HepG2 (cell line): Measurements from ENCODE around the gene APCDD1L. TPM values are rescaled to one million over a fixed set of nuclear protein-coding genes. Genes with fewer than 3 reads are reported as not detected.

Experiments used
- ATAC-seq: fragments of 200-7000 bp; cut with Tn5 transposase; 3 replicates; pipeline ENCODE4 v1.9.1; 2020; ENCODE audit warnings: mild to moderate bottlenecking, moderate library complexity
- BruUV-seq: library from RNA; stranded (reverse); fragments of 400-500 nt; replicated peaks from 2 replicates; lab custom pipeline; 2021; lab: Mats Ljungman, UMichigan
- CTCF ChIA-PET: fragments of 300-600 bp; formaldehyde crosslinking; extraction: SDS; loops from one replicate; lab custom pipeline; 2021; ENCODE audit warnings: low total read pairs, inconsistent platforms, low intra/inter-chr PET ratio; lab: Yijun Ruan, JAX
- POLR2A ChIA-PET: fragments of 350-600 bp; sonication (Branson Sonifier 250); formaldehyde crosslinking; loops from one replicate; lab custom pipeline; 2020; ENCODE audit warnings: antibody characterized with exemption, inconsistent platforms; lab: Yijun Ruan, JAX
- DNase-seq: peaks from one replicate; pipeline ENCODE4 v3.0.0-alpha.2; 2015; ENCODE audit warnings: low spot score
- FAIRE-seq: peaks from 3 replicates; lab custom pipeline; 2011; peaks lifted over from hg19 to GRCh38; lab: Jason Lieb, UNC
- H2AFZ ChIP-seq: one replicate; pipeline ENCODE4 v1.6.1; 2011; ENCODE audit warnings: low read length, inconsistent platforms
- H3K27ac ChIP-seq: fragments of 300-600 bp; 3 replicates; pipeline ENCODE4 v1.8.0; 2011; ENCODE audit warnings: mixed run types, mild to moderate bottlenecking, mixed read lengths, low read length, inconsistent platforms; ENCODE audit not compliant: insufficient read depth; ENCODE audit errors: extremely low read length
- H3K27me3 ChIP-seq, 2 experiments: fragments of 200-600 bp in 1 of 2; 2 replicates in 1 of 2; 3 replicates in 1 of 2; pipeline versions ENCODE4 v1.6.0 to v1.8.0; 2011; ENCODE audit warnings: low read length in 2 of 2, mild to moderate bottlenecking in 2 of 2, moderate library complexity in 2 of 2, inconsistent platforms in 1 of 2; ENCODE audit not compliant: insufficient read depth in 2 of 2, control insufficient read depth in 1 of 2
- H3K36me3 ChIP-seq, 2 experiments: fragments of 200-600 bp in 1 of 2; replicated peaks in 1 of 2; 2 replicates in 1 of 2; 3 replicates in 1 of 2; pipeline versions ENCODE4 v1.5.1 to v1.8.0; 2011; ENCODE audit warnings: low read length in 2 of 2, inconsistent platforms in 1 of 2; ENCODE audit not compliant: insufficient read depth in 2 of 2, control insufficient read depth in 1 of 2
- H3K4me1 ChIP-seq: 2 replicates; pipeline ENCODE4 v1.5.1; 2012; ENCODE audit warnings: low read length, inconsistent platforms; ENCODE audit not compliant: insufficient read depth
- H3K4me2 ChIP-seq: 2 replicates; pipeline ENCODE4 v1.6.0; 2011; ENCODE audit warnings: low read depth, low read length, inconsistent platforms
- H3K4me3 ChIP-seq, 3 experiments: fragments of 200-600 bp in 1 of 3; sonication (generic), shearing (Covaris generic) in 1 of 3; replicated peaks in 1 of 3; 2 replicates each; pipeline ENCODE4 v1.5.1; 2011 to 2016; ENCODE audit warnings: low read length in 3 of 3, inconsistent platforms in 2 of 3, low read depth in 2 of 3, mild to moderate bottlenecking in 2 of 3, control low read depth in 1 of 3, mixed read lengths in 1 of 3; ENCODE audit not compliant: insufficient read depth in 1 of 3
- H3K79me2 ChIP-seq: one replicate; pipeline ENCODE4 v1.6.1; 2011; ENCODE audit warnings: low read length, inconsistent platforms; ENCODE audit not compliant: insufficient read depth
- H3K9ac ChIP-seq: 2 replicates; pipeline ENCODE4 v1.6.0; 2011; ENCODE audit warnings: mild to moderate bottlenecking, low read depth, low read length, inconsistent platforms; ENCODE audit not compliant: insufficient read depth
- H3K9me3 ChIP-seq: 2 replicates; pipeline ENCODE4 v1.5.1; 2012; ENCODE audit warnings: mild to moderate bottlenecking, low read length
- H4K20me1 ChIP-seq: 2 replicates; pipeline ENCODE4 v1.6.0; 2011; ENCODE audit warnings: inconsistent platforms, mild to moderate bottlenecking, low read length, moderate library complexity; ENCODE audit not compliant: insufficient read depth
- ARNT2 ChIP-seq: sonication (generic); formaldehyde crosslinking; IDR thresholded peaks from 2 replicates; pipeline ENCODE4 v1.8.0; 2022; ENCODE audit warnings: mild to moderate bottlenecking, low read depth, missing genetic modification reagents, moderate library complexity
- CSRNP2 ChIP-seq: sonication (generic); formaldehyde crosslinking; conservative IDR thresholded peaks from 2 replicates; pipeline ENCODE4 v1.8.0; 2022; ENCODE audit warnings: low read depth, missing genetic modification reagents
- FUBP1 ChIP-seq: sonication (generic); formaldehyde crosslinking; IDR thresholded peaks from 2 replicates; pipeline ENCODE4 v1.5.1; 2020; ENCODE audit warnings: missing genetic modification reagents, mild to moderate bottlenecking, borderline replicate concordance
- MBNL3 ChIP-seq: fragments of 250-450 bp; sonication (Bioruptor Pico); conservative IDR thresholded peaks from 2 replicates; pipeline ENCODE4 v1.8.0; 2022; ENCODE audit warnings: mild to moderate bottlenecking, inconsistent platforms
- SSRP1 ChIP-seq: IDR thresholded peaks from 2 replicates; pipeline ENCODE4 v1.6.1; 2016; ENCODE audit warnings: control low read depth
- U2AF1 ChIP-seq: fragments of 200-400 bp; formaldehyde crosslinking; optimal IDR thresholded peaks from 2 replicates; pipeline ENCODE3; 2017; ENCODE audit warnings: mild to moderate bottlenecking, low read depth, low read length
- ZFP36L1 ChIP-seq: sonication (generic); formaldehyde crosslinking; IDR thresholded peaks from 2 replicates; pipeline ENCODE4 v1.8.0; 2022; ENCODE audit warnings: mild to moderate bottlenecking, missing genetic modification reagents, moderate library complexity
- ZNF138 ChIP-seq: sonication (generic); formaldehyde crosslinking; IDR thresholded peaks from 2 replicates; pipeline ENCODE4 v1.5.0; 2020; ENCODE audit warnings: mild to moderate bottlenecking, low read depth, missing genetic modification reagents
- ZNF672 ChIP-seq: sonication (generic); formaldehyde crosslinking; IDR thresholded peaks from 2 replicates; pipeline ENCODE4 v1.8.1; 2022; ENCODE audit warnings: missing genetic modification reagents
- WGBS: methylation state at CpG from one replicate; pipeline ENCODE4 v1.1.6; 2017; ENCODE audit warnings: low lambda C conversion rate; 5-methylcytosine and 5-hydroxymethylcytosine counted together
- in situ Hi-C: cut with HindIII; loops from 2 replicates; pipeline ENCODE4 v1.10.0; 2017; ENCODE audit warnings: low pct_unique_long_range_greater_than_20kb; ENCODE audit not compliant: extremely low pct_ligation_motif_present
- intact Hi-C: fragments of 100-400 bp; cut with micrococcal nuclease; formaldehyde crosslinking; loops from one replicate; pipeline ENCODE4 v1.10.0; 2022; ENCODE audit not compliant: unreplicated experiment
- polyA plus RNA-seq, 8 experiments: library from polyadenylated mRNA; depleted of rRNA in 3 of 8; stranded (reverse) in 7 of 8; unstranded in 1 of 8; fragments of >200 nt; fragmentation: Illumina TruSeq in 4 of 8; extraction: Trizol in 4 of 8; gene quantifications; 2 replicates each; pipeline versions ENCODE4 v1.2.1 to v1.2.3, GENCODE V29; 2011 to 2016; ENCODE audit warnings: low read depth in 4 of 8, missing spikeins in 1 of 8, mixed read lengths in 1 of 8; ENCODE audit not compliant: insufficient read depth in 1 of 8
- total RNA-seq, 5 experiments: library from RNA; depleted of rRNA; stranded (reverse); fragments of >200 nt; fragmentation: Illumina TruSeq; extraction: Trizol; gene quantifications; 2 replicates each; pipeline ENCODE4 v1.2.3, GENCODE V29; 2016; ENCODE audit warnings: low read depth in 1 of 5
- TF ChIP-seq, protein P1 (sequence below): sonication (generic); formaldehyde crosslinking; IDR thresholded peaks from 2 replicates; pipeline ENCODE4 v1.8.0; 2022; ENCODE audit warnings: missing genetic modification reagents, low read depth, mild to moderate bottlenecking, borderline replicate concordance

The APCDD1L gene
- total and polyA plus RNA-seq, 2 of the 13 experiments (the other 11 are each of a cell fraction or from before 2014, with no cell fraction given), result not detected

GRCh38 chr20:58518896-58519593, 3.8 kb upstream of the APCDD1L start (continued):
- TF ChIP-seq ZNF672 (CRISPR knock-in tag), result no peak
- TF ChIP-seq ARNT2 (CRISPR knock-in tag), result no peak
- TF ChIP-seq MBNL3 (CRISPR knock-in tag), result no peak
- no peak for TF ChIP-seq FUBP1 (CRISPR knock-in tag)
- TF ChIP-seq SSRP1 (CRISPR knock-in tag), result no peak
- TF ChIP-seq ZFP36L1, result no peak
- no peak for TF ChIP-seq ZNF138

DNA sequence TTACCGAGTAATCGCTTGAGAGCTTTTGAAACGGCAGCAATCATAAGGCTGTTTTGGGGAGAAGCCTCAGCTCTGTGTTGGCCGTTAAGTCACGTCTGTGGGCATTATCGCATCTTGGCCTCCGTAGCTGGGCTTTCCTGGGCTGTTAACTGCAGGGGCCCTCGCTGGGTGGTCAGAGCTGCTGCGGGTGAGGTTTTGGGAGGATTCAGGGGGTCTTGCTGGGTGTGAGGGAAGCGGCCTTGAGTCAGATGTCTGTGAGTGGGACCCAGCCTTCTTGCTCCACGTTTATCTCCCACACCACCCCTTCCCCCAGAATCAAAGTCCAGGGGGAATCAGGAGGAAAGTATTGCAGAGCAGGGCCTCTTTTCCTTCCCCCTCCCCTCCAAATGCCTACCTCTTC, 3.2 kb upstream of the APCDD1L start:
- ChIA-PET POLR2A (no interaction called here), CTCF (no interaction called here)
- no TSS peak for BruUV-seq

More for the DNA sequence above, 3.2 kb upstream of the APCDD1L start:
- no peak for DNase-seq
- H3K79me2 ChIP-seq, result no peaks in the 10 kb centered on the region
- H3K4me1 ChIP-seq, result no peaks in the 10 kb centered on the region
- H4K20me1 ChIP-seq, result no peaks in the 10 kb centered on the region; the same call in 1 of the 2 replicates
- no peaks in the 10 kb centered on the region for H3K36me3 ChIP-seq
- WGBS, result 2% methylated on average over 11 of the region's 11 CpGs
- H3K4me2 ChIP-seq, result no peak overlapping the region
- no peak overlapping the region for H3K9ac ChIP-seq
- no peaks in the 10 kb centered on the region for H3K9me3 ChIP-seq
- no peak for FAIRE-seq
- intact Hi-C loops, result no loop called here
- H3K27me3 ChIP-seq, result peaks cover 4 to 74% of the 10 kb centered on the region in 2 experiments; a peak in 4 of 5 replicates
- TF ChIP-seq, protein P1, sequence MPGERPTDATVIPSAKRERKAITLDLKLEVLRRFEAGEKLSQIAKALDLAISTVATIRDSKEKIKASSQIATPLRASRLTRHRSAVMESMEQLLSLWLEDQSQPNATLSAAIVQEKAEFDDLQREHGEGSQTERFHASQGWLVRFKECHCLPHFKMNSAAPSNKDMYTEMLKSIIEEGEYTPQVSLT (CRISPR knock-in tag), result no peak
- no peak for TF ChIP-seq U2AF1
- TF ChIP-seq CSRNP2, result no peak
- ATAC-seq, result no peak
- no peak overlapping the region for H3K27ac ChIP-seq
- no peak overlapping the region for H2AFZ ChIP-seq
- no peak overlapping the region for H3K4me3 ChIP-seq
- in situ Hi-C loops, result no loop called here
